Stimulated activated CD8-positive, alpha-beta memory T cell treated with anti-CD3 and anti-CD28 coated beads, Interleukin-2, amount 100 ng/mL, for 1 hour (primary cell): ENCODE measurements around the gene TASP1.
"Not testable (repeated sequence)": the region's sequence is repeated elsewhere in the genome, so short reads cannot be mapped to it uniquely, and the experiment has no call there.

Experiments
- DNase-seq, 2 donors: peaks; one replicate each; pipeline ENCODE4 v3.0.0-alpha.2; 2020; ENCODE audit warnings: low read depth in 2 of 2

TASP1 gene

GRCh38 chr20:13638496-13639149, at the start of gene TASP1:
TSS of gene TASP1 (minus strand) at chr20:13638932. CDS start at chr20:13630078, 8,854 bp downstream.
- peak; percentile 94 for DNase-seq

GRCh38 chr20:13687815-13688214, 49.1 kb upstream of the TASP1 start:
- DNase-seq = no peak

GRCh38 chr20:13685623-13686022, 46.9 kb upstream of the TASP1 start:
- no peak for DNase-seq

GRCh38 chr20:13684566-13685222, 46.0 kb upstream of the TASP1 start:
- no peak for DNase-seq

GRCh38 chr20:13683833-13684232, 45.1 kb upstream of the TASP1 start:
- no peak for DNase-seq

- DNase-seq = no peak
Measured at GRCh38 chr20:13681248-13682125, 42.8 kb upstream of the TASP1 start.

GRCh38 chr20:13678944-13679343, 40.2 kb upstream of the TASP1 start:
- DNase-seq = no peak

GRCh38 chr20:13677241-13677640, 38.5 kb upstream of the TASP1 start:
- no peak for DNase-seq

- no peak for DNase-seq
Measured at GRCh38 chr20:13676682-13677081, 38.0 kb upstream of the TASP1 start.

- DNase-seq = no peak
Measured at GRCh38 chr20:13672690-13673089, 34.0 kb upstream of the TASP1 start.

GRCh38 chr20:13671916-13672378, 33.2 kb upstream of the TASP1 start:
- DNase-seq = no peak

- no peak for DNase-seq
Measured at GRCh38 chr20:13671512-13671911, 32.8 kb upstream of the TASP1 start.

GRCh38 chr20:13670160-13670559, 31.4 kb upstream of the TASP1 start:
- DNase-seq = no peak

- no peak for DNase-seq
Measured at GRCh38 chr20:13665709-13666395, 27.1 kb upstream of the TASP1 start.

GRCh38 chr20:13661070-13661685, 22.4 kb upstream of the TASP1 start:
- DNase-seq = no peak

GRCh38 chr20:13659288-13659687, 20.6 kb upstream of the TASP1 start:
- DNase-seq = no peak

GRCh38 chr20:13658060-13658459, 19.3 kb upstream of the TASP1 start:
- not testable (repeated sequence) for DNase-seq

GRCh38 chr20:13656721-13657368, 18.1 kb upstream of the TASP1 start:
- no peak for DNase-seq

- DNase-seq = no peak
Measured at GRCh38 chr20:13654463-13655023, 15.8 kb upstream of the TASP1 start.

- no peak for DNase-seq
Measured at GRCh38 chr20:13650474-13650873, 11.7 kb upstream of the TASP1 start.
